HG03280 (cell line): ENCODE data around the gene CREG2.
"Not testable (repeated sequence)": the region's sequence is repeated elsewhere in the genome, so short reads cannot be mapped to it uniquely, and the experiment has no call there.

ENCODE experiments used
- ATAC-seq: cut with Tn5 transposase; IDR thresholded peaks from one replicate; pipeline ENCODE4 v1.9.1; 2021; ENCODE audit warnings: mild to moderate bottlenecking, moderate library complexity; ENCODE audit not compliant: unreplicated experiment

CREG2 gene

GRCh38 chr2:101374821-101375561, 12.3 kb downstream of the CREG2 start:
- ATAC-seq: no peak

GRCh38 chr2:101372792-101373191, 14.5 kb downstream of the CREG2 start:
- no peak for ATAC-seq

GRCh38 chr2:101371636-101372035, 15.7 kb downstream of the CREG2 start:
- ATAC-seq: no peak

- no peak for ATAC-seq
Observed at GRCh38 chr2:101369100-101369499, 18.2 kb downstream of the CREG2 start.

GRCh38 chr2:101368376-101368775, 18.9 kb downstream of the CREG2 start:
- no peak for ATAC-seq

- ATAC-seq: no peak
Observed at GRCh38 chr2:101367508-101367907, 19.8 kb downstream of the CREG2 start.

GRCh38 chr2:101364878-101365277, 22.4 kb downstream of the CREG2 start:
- no peak for ATAC-seq

- ATAC-seq: no peak
Observed at GRCh38 chr2:101362777-101363176, 24.5 kb downstream of the CREG2 start.

- no peak for ATAC-seq
Observed at GRCh38 chr2:101362316-101362715, 25.0 kb downstream of the CREG2 start.

GRCh38 chr2:101361522-101361921, 25.8 kb downstream of the CREG2 start:
- ATAC-seq: no peak

- ATAC-seq: no peak
Observed at GRCh38 chr2:101361121-101361520, 26.2 kb downstream of the CREG2 start.

- no peak for ATAC-seq
Observed at GRCh38 chr2:101360232-101360631, 27.1 kb downstream of the CREG2 start.

GRCh38 chr2:101359410-101359954, 27.8 kb downstream of the CREG2 start:
- no peak for ATAC-seq

GRCh38 chr2:101357376-101357775, 29.9 kb downstream of the CREG2 start:
- no peak for ATAC-seq

- no peak for ATAC-seq
Observed at GRCh38 chr2:101356521-101356920, 30.8 kb downstream of the CREG2 start.

- no peak for ATAC-seq
Observed at GRCh38 chr2:101356055-101356454, 31.2 kb downstream of the CREG2 start.

GRCh38 chr2:101355401-101356054, 31.8 kb downstream of the CREG2 start:
- ATAC-seq: no peak

GRCh38 chr2:101354420-101355311, 32.6 kb downstream of the CREG2 start:
- ATAC-seq: no peak

GRCh38 chr2:101352631-101353030, 34.7 kb downstream of the CREG2 start:
- not testable (repeated sequence) for ATAC-seq

GRCh38 chr2:101351207-101351606, 36.1 kb downstream of the CREG2 start:
- ATAC-seq: no peak
